ENCODE results near the gene AATK.

DNA sequence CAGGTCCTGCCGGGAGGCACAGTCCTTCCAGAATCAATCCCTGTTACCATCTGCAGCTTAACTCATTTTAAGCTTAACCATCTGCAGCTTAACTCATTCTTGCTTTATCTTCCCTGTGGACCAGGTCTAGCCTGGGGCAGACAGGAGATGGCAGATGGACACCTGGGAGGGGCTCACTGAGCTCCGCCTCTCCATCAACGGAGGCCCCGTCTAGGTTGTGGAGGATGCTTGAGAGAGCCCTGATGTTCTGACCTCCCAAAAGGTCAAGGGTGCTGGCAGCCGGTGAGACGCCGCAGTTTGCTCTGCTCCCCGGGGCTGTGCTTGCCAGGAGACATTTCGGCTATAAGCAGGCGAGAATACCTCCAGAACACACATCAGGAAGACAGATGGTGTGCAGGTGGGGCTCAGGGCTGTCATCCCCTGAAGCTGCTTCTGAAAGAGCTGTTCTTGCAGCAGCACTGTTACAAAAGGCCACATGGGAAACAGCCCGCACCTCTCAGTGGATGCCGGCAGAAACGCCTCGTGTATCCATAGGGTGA, 89.8 kb downstream of the AATK start:
- no peak for TF ChIP-seq POLR2A (IDR thresholded peaks at IDR 0.05; ENCODE audit: low read length)
- no peak for TF ChIP-seq GATA1 (IDR thresholded peaks at IDR 0.05; ENCODE audit: low read depth, low read length)
